Muscle layer of colon (tissue), 2 donors: ENCODE measurements around the gene LIPG.
A peak's percentile ranks its signal among the peaks of the same experiment; 100 is the strongest.
"Not testable (repeated sequence)": the region's sequence is repeated elsewhere in the genome, so short reads cannot be mapped to it uniquely, and the experiment has no call there.

Source experiments
- H3K27ac ChIP-seq: one replicate; pipeline ENCODE4 v1.7.0; 2013; ENCODE audit warnings: low read depth, mild to moderate bottlenecking, low read length, moderate library complexity
- H3K27me3 ChIP-seq, 2 donors: one replicate each; pipeline ENCODE4 v1.7.0; 2013; ENCODE audit warnings: low read length in 2 of 2, mild to moderate bottlenecking in 2 of 2; ENCODE audit not compliant: insufficient read depth in 2 of 2, control insufficient read depth in 1 of 2
- H3K36me3 ChIP-seq: one replicate; pipeline ENCODE4 v1.7.0; 2013; ENCODE audit warnings: mild to moderate bottlenecking, low read length; ENCODE audit not compliant: insufficient read depth
- H3K4me1 ChIP-seq: one replicate; pipeline ENCODE4 v1.7.0; 2013; ENCODE audit warnings: mild to moderate bottlenecking, low read length; ENCODE audit not compliant: insufficient read depth
- H3K4me3 ChIP-seq, 2 donors: one replicate each; pipeline ENCODE4 v1.7.0; 2013; ENCODE audit warnings: low read length in 2 of 2, low read depth in 1 of 2, mild to moderate bottlenecking in 1 of 2, moderate library complexity in 1 of 2
- H3K9ac ChIP-seq: one replicate; pipeline ENCODE4 v1.7.0; 2013; ENCODE audit warnings: low read length
- H3K9me3 ChIP-seq: one replicate; pipeline ENCODE4 v1.7.0; 2013; ENCODE audit warnings: mild to moderate bottlenecking, low read length
- donor health status: abdominal sarcoma.
- donor health status: Adenocarcinoma of cecum.

The LIPG gene

DNA sequence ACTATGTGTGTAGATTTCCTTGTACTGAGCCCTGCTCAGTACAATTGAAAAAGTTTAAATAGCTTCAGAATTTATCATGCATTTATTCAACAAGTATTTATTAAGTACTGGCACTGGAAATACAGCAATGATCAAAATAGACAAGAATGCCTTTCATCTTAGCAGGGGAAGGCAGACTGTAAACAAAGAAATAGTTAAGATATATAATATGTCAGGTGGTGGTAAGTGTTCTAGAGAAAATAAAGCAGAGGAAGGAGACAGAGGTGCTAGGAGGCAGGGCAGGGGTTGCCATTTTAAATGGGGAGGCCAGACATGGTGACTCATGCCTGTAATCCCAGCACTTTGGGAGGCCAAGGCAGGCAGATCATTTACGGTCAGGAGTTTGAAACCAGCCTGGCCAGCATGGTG lies 13.6 kb upstream of the LIPG start:
- H3K9me3 ChIP-seq = no peaks in the 10 kb centered on the region

DNA sequence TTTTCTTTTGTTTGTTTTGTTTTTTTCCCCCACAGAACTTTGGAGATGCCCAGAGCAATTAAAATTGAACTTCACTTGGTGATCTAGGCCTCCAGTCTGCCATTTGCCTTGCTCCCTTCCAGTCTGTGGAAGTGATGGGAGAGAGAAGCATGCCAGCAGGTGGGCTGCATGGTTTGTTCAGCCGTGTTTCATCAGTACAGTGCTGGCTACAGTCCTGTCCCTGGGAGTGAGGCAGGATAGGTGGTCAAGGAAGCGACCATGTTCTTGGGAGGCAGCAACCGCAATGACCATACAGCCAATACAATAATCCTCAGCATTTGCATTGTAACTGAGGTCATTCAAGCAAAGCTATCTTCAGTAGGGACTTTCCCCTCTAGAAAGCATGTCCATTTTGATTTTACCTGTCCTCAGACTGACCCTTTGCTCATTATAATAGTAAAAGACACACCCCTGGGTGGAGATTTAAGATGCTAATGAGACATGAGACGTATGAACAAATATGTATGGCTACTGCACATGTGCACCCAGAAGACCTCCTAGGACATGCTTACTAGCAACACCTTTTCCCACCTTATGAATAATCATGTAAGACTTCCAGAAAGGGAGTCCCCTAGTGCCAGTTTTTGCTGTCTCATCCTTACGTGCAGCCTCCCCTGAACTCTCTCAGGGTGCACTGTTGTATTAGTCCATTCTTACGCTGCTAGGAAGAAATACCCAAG lies 11.1 kb upstream of the LIPG start:
- Histone ChIP-seq H3K27me3 (no peaks in the 10 kb centered on the region), H3K4me1 (no peaks in the 10 kb centered on the region), H3K27ac (no peak overlapping the region), H3K4me3 (no peak overlapping the region), H3K9me3 (no peaks in the 10 kb centered on the region), H3K9ac (no peak overlapping the region), H3K36me3 (no peaks in the 10 kb centered on the region)

More for the DNA sequence above, 13.6 kb upstream of the LIPG start:
- Histone ChIP-seq H3K36me3 (no peaks in the 10 kb centered on the region), H3K4me3 (no peak overlapping the region), H3K27me3 (no peaks in the 10 kb centered on the region), H3K27ac (no peak overlapping the region), H3K9ac (no peak overlapping the region), H3K4me1 (no peaks in the 10 kb centered on the region)

DNA sequence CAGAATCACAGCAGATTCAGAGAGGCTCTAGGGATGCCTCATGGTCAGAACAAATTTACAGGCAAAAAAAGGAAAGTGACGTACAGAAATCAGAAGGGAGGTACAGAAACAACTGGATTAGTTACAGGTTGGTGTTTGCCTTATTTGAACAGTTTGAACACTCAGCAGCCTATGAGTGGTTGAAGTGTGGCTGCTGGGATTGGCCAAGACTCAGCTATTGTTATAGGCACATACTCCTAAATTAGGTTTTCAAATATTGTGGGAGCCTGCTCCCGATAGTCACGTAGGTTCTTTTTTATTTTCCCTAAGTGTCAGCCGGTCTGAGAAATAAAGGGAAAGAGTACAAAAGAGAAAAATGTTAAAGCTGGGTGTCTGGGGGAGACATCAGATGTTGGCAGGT lies 8.9 kb upstream of the LIPG start:
- no peak overlapping the region for H3K27ac ChIP-seq
- no peaks in the 10 kb centered on the region for H3K36me3 ChIP-seq
- no peaks in the 10 kb centered on the region for H3K4me1 ChIP-seq
- H3K9ac ChIP-seq = no peak overlapping the region
- no peak overlapping the region for H3K4me3 ChIP-seq
- no peaks in the 10 kb centered on the region for H3K9me3 ChIP-seq
- H3K27me3 ChIP-seq = no peaks in the 10 kb centered on the region

DNA sequence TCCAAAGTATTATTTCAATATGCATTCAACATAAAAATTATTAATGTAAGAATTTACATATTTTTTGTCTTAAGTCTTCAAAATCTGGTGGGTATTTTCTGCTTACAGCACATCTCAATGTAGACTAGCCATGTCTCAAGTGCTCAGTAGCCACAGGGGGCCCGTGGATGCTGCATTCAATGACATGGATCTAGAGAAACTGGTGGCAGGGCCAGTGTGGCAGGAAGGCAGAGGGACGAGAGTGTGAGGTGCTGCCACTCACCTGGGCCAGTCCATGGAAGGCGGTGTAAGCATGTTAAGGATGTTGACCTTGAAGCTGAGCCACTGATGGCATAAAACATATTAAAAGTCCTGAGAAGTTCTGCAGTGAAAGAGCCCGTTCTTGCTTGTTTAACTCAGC lies 6.2 kb upstream of the LIPG start:
- Histone ChIP-seq H3K4me1 (no peaks in the 10 kb centered on the region), H3K27me3 (peaks cover 9 to 11% of the 10 kb centered on the region in 2 donors)

DNA sequence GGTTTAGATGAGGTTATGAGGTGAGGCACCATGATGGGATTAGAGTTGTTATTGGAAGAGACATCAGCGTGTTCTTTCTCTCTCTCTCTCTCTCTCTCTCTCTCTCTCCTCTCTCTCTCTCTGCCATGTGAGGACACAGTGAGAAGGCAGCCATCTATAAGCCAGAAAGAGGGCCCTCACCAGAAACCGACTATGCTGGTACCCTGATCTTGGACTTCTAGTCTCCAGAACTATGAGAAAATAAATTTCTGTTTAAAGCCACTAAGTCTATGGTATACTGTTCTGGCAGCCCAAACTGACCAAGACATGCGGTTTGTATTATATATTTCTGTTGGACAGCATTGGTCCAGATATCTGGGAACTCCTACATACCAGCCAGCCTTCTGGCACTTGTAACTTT lies 3.5 kb upstream of the LIPG start:
- no peak overlapping the region for H3K4me3 ChIP-seq
- H3K9me3 ChIP-seq = no peaks in the 10 kb centered on the region
- peaks cover 22 to 31% of the 10 kb centered on the region in 2 donors for H3K27me3 ChIP-seq
- H3K36me3 ChIP-seq = no peaks in the 10 kb centered on the region
- H3K9ac ChIP-seq = no peak overlapping the region
- peaks cover 23% of the 10 kb centered on the region for H3K4me1 ChIP-seq
- no peak overlapping the region for H3K27ac ChIP-seq

More for the DNA sequence above, 6.2 kb upstream of the LIPG start:
- no peak overlapping the region for H3K27ac ChIP-seq
- no peak overlapping the region for H3K9ac ChIP-seq
- H3K4me3 ChIP-seq = no peak overlapping the region
- no peaks in the 10 kb centered on the region for H3K36me3 ChIP-seq
- no peaks in the 10 kb centered on the region for H3K9me3 ChIP-seq

DNA sequence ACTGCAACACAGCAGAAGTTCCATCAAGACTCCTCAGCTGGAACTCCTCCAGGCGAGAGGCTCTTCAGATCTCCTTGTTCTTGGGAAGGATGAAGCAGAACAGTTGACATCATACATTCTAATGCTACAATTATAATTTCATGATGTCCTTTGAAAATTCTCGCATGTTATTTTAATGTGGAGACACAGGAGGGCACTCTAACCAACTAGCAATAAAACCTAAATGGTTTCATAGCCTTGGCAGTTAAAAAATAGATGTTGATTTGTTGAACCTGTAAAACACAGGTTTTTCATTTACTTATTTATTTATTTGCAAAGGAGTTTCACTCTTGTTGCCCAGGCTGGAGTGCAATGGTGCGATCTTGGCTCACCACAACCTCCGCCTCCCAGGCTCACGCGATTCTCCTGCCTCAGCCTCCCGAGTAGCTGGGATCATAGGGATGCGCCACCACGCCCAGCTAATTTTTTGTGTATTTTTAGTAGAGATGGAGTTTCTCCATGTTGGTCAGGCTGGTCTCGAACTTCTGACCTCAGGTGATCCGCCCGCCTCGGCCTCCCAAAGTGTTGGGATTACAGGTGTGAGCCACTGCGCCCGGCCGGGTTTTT lies 2.4 kb upstream of the LIPG start:
- not testable (repeated sequence) for H3K9me3 ChIP-seq, H3K9ac ChIP-seq, H3K27ac ChIP-seq, H3K4me3 ChIP-seq, H3K36me3 ChIP-seq
- H3K4me1 ChIP-seq = peaks cover 23% of the 10 kb centered on the region
- H3K27me3 ChIP-seq = peaks cover 22 to 31% of the 10 kb centered on the region in 2 donors

DNA sequence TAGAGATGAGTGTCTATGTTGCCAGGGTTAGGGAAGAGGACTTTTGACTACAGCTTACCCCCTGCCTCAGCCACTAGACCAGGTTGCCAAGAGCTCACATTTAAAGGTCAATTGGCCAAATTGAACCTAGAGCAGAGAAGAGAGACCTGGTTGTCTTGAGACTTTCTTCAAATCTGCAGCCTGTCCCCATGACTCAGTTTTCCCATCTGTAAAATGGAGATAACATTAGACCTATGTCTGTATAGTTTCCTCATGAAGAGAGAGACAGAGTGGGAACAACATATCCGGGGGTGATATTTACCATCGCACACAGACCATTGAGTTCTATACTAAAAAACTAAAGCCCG lies 1.6 kb upstream of the LIPG start:
- Histone ChIP-seq H3K9ac (no peak overlapping the region), H3K4me1 (peaks cover 23% of the 10 kb centered on the region), H3K4me3 (no peak overlapping the region), H3K27me3 (peaks cover 22 to 31% of the 10 kb centered on the region in 2 donors), H3K27ac (no peak overlapping the region), H3K9me3 (no peaks in the 10 kb centered on the region), H3K36me3 (no peaks in the 10 kb centered on the region)

DNA sequence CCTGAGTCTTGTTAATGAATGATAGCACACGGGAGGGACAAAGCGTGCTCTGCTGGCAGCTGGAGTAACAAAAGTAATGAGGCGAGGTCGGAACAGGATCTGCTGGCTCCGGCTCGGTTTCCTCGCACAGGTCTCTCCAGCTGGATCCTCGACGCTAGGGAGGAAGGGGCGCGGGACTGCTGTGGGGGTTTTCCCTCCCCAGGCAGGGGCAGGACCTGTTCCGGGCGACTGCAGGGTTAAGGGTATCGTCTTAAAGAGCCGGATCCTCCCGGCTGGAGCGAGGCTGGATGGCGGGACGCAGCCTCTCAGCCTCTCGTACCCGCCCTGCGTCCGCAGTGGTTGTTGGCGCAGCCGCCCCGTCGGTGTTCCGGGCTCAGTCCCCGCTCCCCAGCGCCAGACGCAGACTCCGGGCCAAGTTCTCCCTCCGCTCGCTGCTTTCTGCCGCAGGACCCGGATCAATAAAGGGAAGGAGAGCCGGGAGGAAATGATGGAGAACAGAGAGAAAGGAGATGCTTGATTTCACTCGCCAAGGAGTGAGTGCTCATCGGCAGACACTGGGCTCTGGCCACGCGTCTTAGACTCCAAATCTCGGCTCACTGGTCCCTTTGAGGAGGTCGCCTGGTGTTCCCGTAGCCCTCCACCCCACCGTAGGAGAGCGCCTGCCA lies 1.1 kb upstream of the LIPG start:
- H3K9ac ChIP-seq = no peak overlapping the region
- H3K27me3 ChIP-seq = peaks cover 22 to 31% of the 10 kb centered on the region in 2 donors
- H3K9me3 ChIP-seq = no peaks in the 10 kb centered on the region
- no peaks in the 10 kb centered on the region for H3K36me3 ChIP-seq
- peak overlapping the region; percentile 50 to 72 for H3K4me3 ChIP-seq
- H3K4me1 ChIP-seq = peaks cover 23% of the 10 kb centered on the region
- H3K27ac ChIP-seq = no peak overlapping the region

DNA sequence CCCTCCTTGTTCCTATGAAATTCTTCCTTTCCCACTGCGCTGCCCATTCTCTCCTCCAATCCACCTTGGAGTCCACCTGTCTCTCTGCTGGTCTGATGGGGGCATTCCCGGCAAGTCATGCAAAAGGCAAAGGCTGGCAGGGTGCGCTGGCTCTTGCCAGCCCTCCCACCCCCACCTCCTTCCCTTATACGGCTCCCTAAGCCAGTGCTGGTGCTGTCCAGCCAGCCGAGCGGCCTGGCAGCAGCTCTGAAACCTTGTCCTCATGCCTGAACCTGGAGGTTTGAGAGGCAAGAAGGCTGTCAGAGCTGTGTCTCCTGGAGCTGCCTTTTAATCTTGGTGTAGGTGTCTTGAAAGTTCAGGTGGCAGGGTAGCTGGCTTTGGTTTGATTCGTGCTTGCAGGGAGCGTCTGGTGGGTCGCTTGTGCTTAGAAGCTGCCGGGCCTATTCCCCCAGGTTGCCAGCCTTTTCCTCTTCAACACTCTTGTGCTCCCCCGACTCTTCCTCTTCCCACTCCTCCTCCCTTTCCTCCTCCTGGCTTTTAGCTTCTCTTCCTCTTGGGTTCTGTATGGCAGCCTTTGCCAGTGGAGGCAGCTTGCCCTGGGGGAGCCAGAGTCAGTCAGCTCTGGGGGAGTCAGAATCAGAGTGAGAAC lies 748 bp downstream of the LIPG start:
- Histone ChIP-seq H3K9me3 (no peaks in the 10 kb centered on the region), H3K27me3 (peaks cover 22 to 31% of the 10 kb centered on the region in 2 donors), H3K9ac (no peak overlapping the region), H3K4me3 (peak overlapping the region; percentile 42 to 72), H3K36me3 (no peaks in the 10 kb centered on the region), H3K27ac (no peak overlapping the region), H3K4me1 (peaks cover 23% of the 10 kb centered on the region)

DNA sequence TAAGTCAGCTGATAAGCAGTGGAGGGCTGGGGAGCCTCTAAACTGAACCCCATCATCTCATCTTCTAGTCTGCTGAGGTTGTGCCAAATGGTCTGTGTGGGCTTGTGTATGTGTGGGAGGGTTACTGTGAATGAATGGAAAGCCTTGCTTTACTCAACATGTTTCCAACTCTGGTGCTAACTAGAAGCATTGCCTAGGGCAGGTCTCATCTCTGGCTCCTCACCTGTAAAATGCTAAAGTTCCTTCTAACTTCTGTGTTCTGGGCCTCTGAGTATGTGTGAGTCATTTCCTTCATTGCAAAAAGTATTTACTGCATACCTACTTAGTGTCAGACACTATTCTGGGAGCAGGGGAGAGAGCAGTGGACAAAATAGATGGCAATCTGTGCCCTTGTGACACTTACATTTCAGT lies 1.3 kb downstream of the LIPG start:
- Histone ChIP-seq H3K27me3 (peaks cover 22 to 31% of the 10 kb centered on the region in 2 donors), H3K27ac (no peak overlapping the region)

DNA sequence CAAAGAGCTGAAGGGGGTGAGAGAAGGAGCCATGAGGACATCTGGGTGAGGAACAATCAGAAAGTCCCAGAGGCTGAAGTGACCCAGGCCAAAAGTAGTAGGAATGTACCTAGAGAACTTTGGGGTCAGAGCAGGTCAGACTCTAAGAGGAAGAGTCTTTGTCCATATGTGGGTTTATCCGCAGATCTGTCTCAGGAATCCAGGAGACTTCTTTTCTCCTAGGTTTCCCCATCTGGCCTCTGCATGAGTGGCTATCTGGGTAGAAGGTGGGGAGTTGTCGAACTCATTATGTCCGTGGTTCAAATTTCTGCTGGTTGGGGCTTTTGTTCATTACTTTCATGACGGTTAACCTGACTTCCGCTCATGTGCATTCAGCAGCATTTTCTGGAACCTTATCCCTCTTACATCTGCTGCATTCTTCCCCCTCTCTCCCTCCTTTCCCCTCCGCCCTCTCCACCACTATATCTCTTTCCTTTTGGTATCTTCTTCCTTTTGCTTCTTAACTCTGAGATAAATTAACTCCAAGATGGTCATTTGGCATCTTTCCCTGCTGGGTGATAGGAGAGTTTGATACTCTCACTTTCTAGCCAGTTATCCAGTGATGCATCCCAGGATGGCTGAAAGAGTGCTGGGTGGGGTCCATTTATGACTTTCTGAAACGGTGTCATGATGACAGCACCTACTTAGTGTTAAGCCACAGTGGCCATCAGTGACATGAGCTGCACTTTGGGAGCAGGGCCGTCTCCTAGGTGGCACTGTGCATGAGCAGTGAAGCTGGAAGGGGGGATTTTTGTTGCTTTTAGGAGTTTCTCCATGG lies 2.1 kb downstream of the LIPG start:
- no peak overlapping the region for H3K4me3 ChIP-seq
- peaks cover 22 to 28% of the 10 kb centered on the region in 2 donors for H3K27me3 ChIP-seq
- H3K4me1 ChIP-seq = peaks cover 23% of the 10 kb centered on the region
- no peaks in the 10 kb centered on the region for H3K9me3 ChIP-seq
- no peak overlapping the region for H3K9ac ChIP-seq
- H3K27ac ChIP-seq = no peak overlapping the region
- no peaks in the 10 kb centered on the region for H3K36me3 ChIP-seq

More for the DNA sequence above, 1.3 kb downstream of the LIPG start:
- H3K4me3 ChIP-seq = no peak overlapping the region
- H3K4me1 ChIP-seq = peaks cover 23% of the 10 kb centered on the region
- no peaks in the 10 kb centered on the region for H3K9me3 ChIP-seq
- no peaks in the 10 kb centered on the region for H3K36me3 ChIP-seq
- H3K9ac ChIP-seq = no peak overlapping the region
